DND-41 (cell line): ENCODE measurements around the gene HECTD4.

Source experiments
- ATAC-seq: fragments of 200-7000 bp; cut with Tn5 transposase; 3 replicates; pipeline ENCODE4 v1.9.1; 2021; ENCODE audit warnings: low read depth; ENCODE audit not compliant: insufficient read depth
- DNase-seq: peaks from one replicate; pipeline ENCODE4 v3.0.0-alpha.2; 2020
- H2AFZ ChIP-seq: 2 replicates; pipeline ENCODE4 v1.6.0; 2012; ENCODE audit warnings: low read depth, low read length
- H3K27ac ChIP-seq: 2 replicates; pipeline ENCODE4 v1.5.1; 2012; ENCODE audit warnings: low read length, inconsistent platforms
- H3K27me3 ChIP-seq: fragments of 200-600 bp; sonication (generic); 2 replicates; pipeline ENCODE4 v1.6.0; 2012; ENCODE audit warnings: low read length, mild to moderate bottlenecking, inconsistent platforms; ENCODE audit not compliant: insufficient read depth, poor library complexity
- H3K36me3 ChIP-seq: 2 replicates; pipeline ENCODE4 v1.5.1; 2012; ENCODE audit warnings: low read length, inconsistent platforms; ENCODE audit not compliant: insufficient read depth
- H3K4me1 ChIP-seq: 2 replicates; pipeline ENCODE4 v1.5.1; 2012; ENCODE audit warnings: mild to moderate bottlenecking, low read length; ENCODE audit not compliant: insufficient read depth
- H3K4me2 ChIP-seq: 2 replicates; pipeline ENCODE4 v1.6.0; 2012; ENCODE audit warnings: mild to moderate bottlenecking, moderate library complexity, low read length, inconsistent platforms; ENCODE audit not compliant: insufficient read depth
- H3K4me3 ChIP-seq, 2 experiments: fragments of 200-600 bp in 1 of 2; shearing (Covaris generic) in 1 of 2; 2 replicates each; pipeline ENCODE4 v1.5.1; 2012 to 2016; ENCODE audit warnings: inconsistent platforms in 2 of 2, low read length in 2 of 2, mild to moderate bottlenecking in 2 of 2, low read depth in 1 of 2, moderate library complexity in 1 of 2
- H3K79me2 ChIP-seq: 2 replicates; pipeline ENCODE4 v1.6.0; 2012; ENCODE audit warnings: low read length, inconsistent platforms; ENCODE audit not compliant: insufficient read depth
- H3K9ac ChIP-seq: 2 replicates; pipeline ENCODE4 v1.6.0; 2012; ENCODE audit warnings: low read depth, mild to moderate bottlenecking, inconsistent platforms, low read length, moderate library complexity
- H3K9me3 ChIP-seq: 2 replicates; pipeline ENCODE4 v1.5.1; 2012; ENCODE audit warnings: low read length, moderate library complexity, mild to moderate bottlenecking, inconsistent platforms; ENCODE audit not compliant: insufficient read depth, severe bottlenecking
- H4K20me1 ChIP-seq: 2 replicates; pipeline ENCODE4 v1.6.0; 2012; ENCODE audit warnings: low read length; ENCODE audit not compliant: insufficient read depth
- CTCF ChIP-seq: IDR thresholded peaks from 2 replicates; pipeline ENCODE4 v1.5.1; 2012; ENCODE audit warnings: borderline replicate concordance, low read length, moderate library complexity, mild to moderate bottlenecking; ENCODE audit not compliant: poor library complexity, severe bottlenecking; ENCODE audit errors: extremely low read depth
- EZH2 ChIP-seq: IDR thresholded peaks from 3 replicates; pipeline ENCODE4 v1.6.1; 2012; ENCODE audit warnings: borderline replicate concordance, low read depth, mild to moderate bottlenecking, moderate library complexity, low read length, inconsistent platforms; ENCODE audit not compliant: severe bottlenecking

HECTD4 gene

DNA sequence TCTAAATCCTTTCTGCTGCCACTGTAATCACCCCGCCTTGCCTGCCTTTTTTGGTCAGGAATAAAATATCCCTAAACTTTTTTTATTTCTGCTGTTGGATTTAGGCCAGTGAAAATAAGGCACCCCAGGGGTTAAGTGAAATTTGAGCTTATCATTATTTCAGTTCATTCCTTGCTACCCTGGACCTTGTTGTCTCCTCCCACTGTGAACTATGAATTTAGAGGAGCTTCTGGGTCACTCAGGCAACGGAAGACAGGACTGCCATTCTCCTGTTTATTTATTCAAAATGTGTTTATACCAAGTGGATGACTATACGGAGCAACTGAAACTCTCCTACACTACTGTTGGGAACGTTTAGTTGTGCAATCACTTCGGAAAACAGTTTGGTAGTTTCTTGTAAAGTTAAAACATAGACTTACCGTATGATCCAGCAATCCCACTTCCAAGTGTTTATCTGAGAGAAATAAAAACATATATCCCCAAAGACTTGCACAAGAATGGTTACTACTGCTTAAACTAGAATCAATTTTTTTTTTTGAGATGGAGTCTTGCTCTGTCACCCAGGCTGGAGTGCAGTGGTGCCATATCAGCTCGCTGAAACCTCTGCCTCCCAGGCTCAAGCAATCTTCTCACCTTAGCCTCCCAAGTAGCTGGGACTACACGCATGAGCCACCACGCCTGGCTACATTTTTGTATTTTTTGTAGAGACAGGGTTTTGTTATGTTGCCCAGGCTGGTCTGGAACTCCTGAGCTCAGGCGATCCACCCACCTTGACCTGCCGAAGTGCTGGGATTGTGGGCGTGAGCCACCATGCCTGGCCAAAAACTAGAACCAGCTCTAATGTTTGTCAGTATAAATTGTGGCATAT, 259.2 kb downstream of the HECTD4 start:
- H4K20me1 ChIP-seq, result peaks cover 8% of the 10 kb centered on the region
- H3K9ac ChIP-seq, result no peak overlapping the region
- no peak overlapping the region for H2AFZ ChIP-seq
- no peak for ATAC-seq
- no peaks in the 10 kb centered on the region for H3K9me3 ChIP-seq
- H3K4me1 ChIP-seq, result peaks cover 25% of the 10 kb centered on the region
- no peak for DNase-seq
- H3K36me3 ChIP-seq, result no peaks in the 10 kb centered on the region; the same call in 1 of the 2 replicates
- no peak overlapping the region for H3K4me2 ChIP-seq
- H3K27ac ChIP-seq, result no peak overlapping the region
- peaks cover 25% of the 10 kb centered on the region for H3K79me2 ChIP-seq
- H3K4me3 ChIP-seq, result no peak overlapping the region
- TF ChIP-seq CTCF (no peak), EZH2 (no peak)
- peaks cover 9% of the 10 kb centered on the region for H3K27me3 ChIP-seq

- DNase-seq, result no peak
- H3K4me2 ChIP-seq, result no peak overlapping the region
- H3K27ac ChIP-seq, result no peak overlapping the region
- peaks cover 15% of the 10 kb centered on the region for H3K79me2 ChIP-seq
- H2AFZ ChIP-seq, result no peak overlapping the region
- H3K9me3 ChIP-seq, result no peaks in the 10 kb centered on the region
- H3K27me3 ChIP-seq, result peaks cover 9% of the 10 kb centered on the region
- H4K20me1 ChIP-seq, result peaks cover 8% of the 10 kb centered on the region
- H3K9ac ChIP-seq, result no peak overlapping the region
- H3K4me1 ChIP-seq, result peaks cover 23% of the 10 kb centered on the region
- TF ChIP-seq EZH2, result no peak
- no peak for TF ChIP-seq CTCF
- no peak for ATAC-seq
- no peaks in the 10 kb centered on the region; the same call in 1 of the 2 replicates for H3K36me3 ChIP-seq
- H3K4me3 ChIP-seq, result no peak overlapping the region
Observed at GRCh38 chr12:112121780-112122565, 260.3 kb downstream of the HECTD4 start.

- no peak overlapping the region for H2AFZ ChIP-seq
- DNase-seq, result no peak
Observed at GRCh38 chr12:112117685-112118084, 264.5 kb downstream of the HECTD4 start.

More at GRCh38 chr12:112117685-112118084, 264.5 kb downstream of the HECTD4 start:
- H4K20me1 ChIP-seq, result no peaks in the 10 kb centered on the region
- TF ChIP-seq EZH2, result no peak
- no peak for TF ChIP-seq CTCF
- H3K79me2 ChIP-seq, result no peaks in the 10 kb centered on the region
- no peak overlapping the region for H3K4me2 ChIP-seq
- no peak for ATAC-seq
- no peak overlapping the region for H3K4me3 ChIP-seq
- no peaks in the 10 kb centered on the region for H3K36me3 ChIP-seq
- peaks cover 17% of the 10 kb centered on the region for H3K4me1 ChIP-seq
- H3K27ac ChIP-seq, result no peak overlapping the region
- no peaks in the 10 kb centered on the region for H3K9me3 ChIP-seq
- H3K27me3 ChIP-seq, result peaks cover 1% of the 10 kb centered on the region
- no peak overlapping the region for H3K9ac ChIP-seq
